HAP-1 (cell line): ENCODE results near the gene ERGIC1.

Source experiments
- DNase-seq, 2 experiments: peaks; one replicate each; pipeline ENCODE4 v3.0.0-alpha.2; 2016 to 2020; ENCODE audit warnings: low spot score in 2 of 2
- H3K27me3 ChIP-seq: fragments of 250-450 bp; sonication (Bioruptor Pico); 2 replicates; pipeline ENCODE4 v1.5.1; 2020; ENCODE audit warnings: low read depth, mild to moderate bottlenecking, moderate library complexity
- H3K36me3 ChIP-seq: fragments of 250-450 bp; sonication (Bioruptor Pico); replicated peaks from 2 replicates; pipeline ENCODE4 v1.5.1; 2020; ENCODE audit warnings: mild to moderate bottlenecking
- H3K4me1 ChIP-seq: fragments of 250-450 bp; sonication (Bioruptor Pico); 2 replicates; pipeline ENCODE4 v1.5.1; 2020; ENCODE audit warnings: mild to moderate bottlenecking
- H3K4me3 ChIP-seq: fragments of 250-450 bp; sonication (Bioruptor Pico); 2 replicates; pipeline ENCODE4 v1.5.1; 2020; ENCODE audit warnings: mild to moderate bottlenecking, moderate library complexity
- H3K9me3 ChIP-seq: fragments of 250-450 bp; sonication (Bioruptor Pico); 2 replicates; pipeline ENCODE4 v1.5.1; 2020; ENCODE audit warnings: mild to moderate bottlenecking, moderate library complexity
- in situ Hi-C: fragments of 300-500 bp; cut with MboI; formaldehyde crosslinking; loops from 3 replicates; pipeline ENCODE4 v1.14.3; 2020; ENCODE audit warnings: low sequenced_read_pairs, inconsistent platforms, mixed read lengths

The ERGIC1 gene

DNA sequence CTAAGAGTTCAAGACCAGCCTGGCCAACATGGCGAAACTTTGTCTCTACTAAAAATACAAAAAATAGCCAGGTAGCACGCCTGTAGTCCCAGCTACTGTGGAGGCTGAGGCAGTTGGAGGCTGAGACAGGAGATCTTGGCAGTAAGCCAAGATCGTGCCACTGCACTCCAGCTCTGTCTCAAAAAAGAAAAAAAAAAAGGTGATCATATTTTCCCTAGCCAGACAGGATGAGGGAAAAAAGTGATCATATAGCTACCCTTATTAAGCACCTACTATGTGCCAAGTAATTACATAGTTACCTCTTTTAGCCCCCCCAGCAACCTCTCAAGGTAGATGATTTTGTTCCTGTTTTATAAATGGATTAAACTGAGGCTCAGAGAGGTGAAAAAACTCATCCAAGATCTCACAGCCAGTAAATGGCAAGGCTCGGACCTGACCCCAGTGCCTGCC is 107.0 kb downstream of the ERGIC1 start:
- in situ Hi-C loops, result no loop called here
- Histone ChIP-seq H3K36me3 (peaks cover 8% of the 10 kb centered on the region; the same call in 1 of the 2 replicates), H3K4me1 (peaks cover 7% of the 10 kb centered on the region), H3K9me3 (no peaks in the 10 kb centered on the region), H3K4me3 (no peak overlapping the region), H3K27me3 (no peaks in the 10 kb centered on the region)
- DNase-seq, result no peak

- H3K9me3 ChIP-seq, result no peaks in the 10 kb centered on the region
- H3K4me3 ChIP-seq, result no peak overlapping the region
- no peaks in the 10 kb centered on the region for H3K36me3 ChIP-seq
- H3K27me3 ChIP-seq, result no peaks in the 10 kb centered on the region
- no peak for DNase-seq
- H3K4me1 ChIP-seq, result peaks cover 7% of the 10 kb centered on the region
- in situ Hi-C loops, result no loop called here
Measured at GRCh38 chr5:172942556-172942955, 108.5 kb downstream of the ERGIC1 start.

GRCh38 chr5:172943283-172943841 is 109.3 kb downstream of the ERGIC1 start:
- Histone ChIP-seq H3K27me3 (no peaks in the 10 kb centered on the region), H3K36me3 (no peaks in the 10 kb centered on the region), H3K4me3 (no peak overlapping the region), H3K9me3 (no peaks in the 10 kb centered on the region), H3K4me1 (peaks cover 7% of the 10 kb centered on the region)
- DNase-seq, result peak; percentile 21 to 40
- in situ Hi-C loops, result no loop called here

GRCh38 chr5:172943906-172944305 is 109.9 kb downstream of the ERGIC1 start:
- Histone ChIP-seq H3K4me1 (peaks cover 7% of the 10 kb centered on the region), H3K9me3 (no peaks in the 10 kb centered on the region), H3K4me3 (no peak overlapping the region), H3K27me3 (no peaks in the 10 kb centered on the region), H3K36me3 (no peaks in the 10 kb centered on the region)
- in situ Hi-C loops, result no loop called here
- DNase-seq, result no peak

DNA sequence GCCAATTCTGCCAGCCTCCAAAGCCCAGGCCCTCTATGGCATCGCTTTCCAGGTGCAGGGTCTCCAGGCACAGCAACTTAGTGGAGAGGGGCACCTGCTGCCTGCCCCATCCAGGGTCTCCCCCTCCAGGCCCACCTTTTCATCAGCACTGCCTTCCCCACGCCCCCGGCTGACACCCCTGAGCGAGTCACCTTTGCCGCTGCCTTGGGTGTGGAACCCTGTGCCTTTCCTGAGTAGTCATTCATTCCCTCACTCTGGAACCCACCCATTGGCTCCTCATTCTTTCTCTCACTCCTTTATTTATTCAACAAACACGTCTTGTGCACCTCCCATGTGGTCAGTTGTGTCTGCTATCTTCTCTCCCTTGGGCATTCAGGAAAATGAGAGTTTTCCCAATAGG is 110.7 kb downstream of the ERGIC1 start:
- H3K36me3 ChIP-seq, result no peaks in the 10 kb centered on the region
- in situ Hi-C loops, result no loop called here
- H3K27me3 ChIP-seq, result no peaks in the 10 kb centered on the region
- H3K9me3 ChIP-seq, result no peaks in the 10 kb centered on the region
- H3K4me3 ChIP-seq, result no peak overlapping the region
- DNase-seq, result no peak
- H3K4me1 ChIP-seq, result peaks cover 7% of the 10 kb centered on the region

GRCh38 chr5:172945151-172945550 is 111.1 kb downstream of the ERGIC1 start:
- H3K36me3 ChIP-seq, result no peaks in the 10 kb centered on the region

DNA sequence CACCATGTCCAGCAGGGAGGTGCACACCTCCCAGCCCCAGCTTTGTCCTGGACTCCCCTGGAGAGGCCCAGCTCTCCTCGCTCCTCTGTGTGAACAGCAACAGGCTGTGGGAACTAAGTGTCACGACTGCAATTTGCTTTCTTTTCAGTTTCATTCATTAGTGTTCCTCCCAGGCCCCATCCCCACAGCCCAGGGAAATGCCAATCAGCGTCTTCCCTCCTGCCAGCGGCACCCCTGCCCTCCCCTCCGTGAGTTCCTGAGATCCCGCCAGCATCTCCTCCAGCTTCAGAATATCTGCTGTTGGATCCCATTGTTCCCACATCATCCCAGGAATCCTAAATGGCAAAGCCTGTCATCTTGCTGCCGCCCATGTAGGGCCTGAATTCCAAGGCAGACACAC is 112.1 kb downstream of the ERGIC1 start:
- no peak for DNase-seq
- H3K9me3 ChIP-seq, result no peaks in the 10 kb centered on the region
- in situ Hi-C loops, result no loop called here
- H3K4me3 ChIP-seq, result no peak overlapping the region
- no peaks in the 10 kb centered on the region for H3K27me3 ChIP-seq
- peaks cover 7% of the 10 kb centered on the region for H3K4me1 ChIP-seq
- no peaks in the 10 kb centered on the region for H3K36me3 ChIP-seq

More at GRCh38 chr5:172945151-172945550, 111.1 kb downstream of the ERGIC1 start:
- Histone ChIP-seq H3K4me1 (peaks cover 7% of the 10 kb centered on the region), H3K27me3 (no peaks in the 10 kb centered on the region), H3K4me3 (no peak overlapping the region), H3K9me3 (no peaks in the 10 kb centered on the region)
- DNase-seq, result no peak
- in situ Hi-C loops, result no loop called here

- Histone ChIP-seq H3K4me3 (no peak overlapping the region), H3K4me1 (no peaks in the 10 kb centered on the region), H3K27me3 (no peaks in the 10 kb centered on the region), H3K9me3 (no peaks in the 10 kb centered on the region), H3K36me3 (no peaks in the 10 kb centered on the region)
- DNase-seq, result no peak
- in situ Hi-C loops, result no loop called here
Measured at GRCh38 chr5:172949426-172949825, 115.4 kb downstream of the ERGIC1 start.

GRCh38 chr5:172950176-172950965 is 116.3 kb downstream of the ERGIC1 start:
- H3K4me3 ChIP-seq, result no peak overlapping the region
- in situ Hi-C loops, result no loop called here
- DNase-seq, result no peak
- no peaks in the 10 kb centered on the region for H3K36me3 ChIP-seq
- no peaks in the 10 kb centered on the region for H3K27me3 ChIP-seq
- H3K9me3 ChIP-seq, result no peaks in the 10 kb centered on the region
- no peaks in the 10 kb centered on the region for H3K4me1 ChIP-seq

GRCh38 chr5:172951371-172952033 is 117.5 kb downstream of the ERGIC1 start:
- no peaks in the 10 kb centered on the region for H3K4me1 ChIP-seq
- in situ Hi-C loops, result no loop called here
- no peaks in the 10 kb centered on the region for H3K36me3 ChIP-seq
- no peaks in the 10 kb centered on the region; the same call in 1 of the 2 replicates for H3K27me3 ChIP-seq
- DNase-seq, result no peak
- no peaks in the 10 kb centered on the region for H3K9me3 ChIP-seq
- H3K4me3 ChIP-seq, result no peak overlapping the region

- DNase-seq, result no peak
Measured at GRCh38 chr5:172952034-172952511, 118.0 kb downstream of the ERGIC1 start.

DNA sequence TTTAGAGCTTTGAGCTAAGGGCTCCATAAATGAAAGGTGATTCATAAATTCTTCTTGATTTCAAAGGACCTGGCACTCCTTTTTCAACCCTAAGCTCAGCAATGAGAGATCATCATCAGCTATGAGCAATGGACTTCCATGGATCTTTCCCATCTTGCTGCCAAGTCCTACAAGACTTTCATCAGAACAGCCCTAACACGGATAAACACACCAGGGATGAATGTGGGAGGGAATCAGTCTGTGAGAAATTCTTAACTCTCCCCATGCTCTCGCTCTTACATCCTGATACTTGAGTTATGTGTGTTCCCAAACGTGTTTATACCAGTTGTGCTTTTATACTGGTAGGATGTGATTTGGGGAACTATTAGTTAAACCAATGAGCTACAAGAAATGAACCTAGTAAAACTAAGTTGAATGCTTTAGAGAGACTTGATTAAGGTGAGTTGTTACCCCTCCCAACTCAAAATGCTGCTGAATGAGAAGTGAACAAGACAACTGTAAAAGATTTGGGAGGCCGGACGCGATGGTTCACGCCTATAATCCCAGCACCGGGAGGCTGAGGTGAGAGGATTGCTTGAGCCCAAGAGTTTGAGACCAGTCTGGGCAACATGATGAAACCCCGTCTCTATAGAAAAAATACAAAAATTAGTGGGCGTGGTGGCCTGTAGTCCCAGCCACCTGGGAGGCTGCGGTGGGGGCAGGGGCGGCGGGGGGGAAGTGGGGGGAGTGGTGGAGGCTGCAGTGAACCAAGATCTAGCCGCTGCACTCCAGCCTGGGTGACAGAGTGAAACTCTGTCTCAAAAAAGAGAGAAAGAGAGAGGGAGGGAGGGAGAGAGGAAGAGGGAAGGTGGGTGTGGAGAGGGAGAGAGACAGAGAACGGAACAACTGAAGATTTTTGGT is 120.0 kb downstream of the ERGIC1 start:
- Histone ChIP-seq H3K27me3 (no peaks in the 10 kb centered on the region; the same call in 1 of the 2 replicates), H3K4me1 (no peaks in the 10 kb centered on the region), H3K9me3 (no peaks in the 10 kb centered on the region), H3K36me3 (no peaks in the 10 kb centered on the region), H3K4me3 (no peak overlapping the region)
- DNase-seq, result no peak
- in situ Hi-C loops, result no loop called here

More at GRCh38 chr5:172952034-172952511, 118.0 kb downstream of the ERGIC1 start:
- no peaks in the 10 kb centered on the region for H3K4me1 ChIP-seq
- in situ Hi-C loops, result no loop called here
- H3K36me3 ChIP-seq, result no peaks in the 10 kb centered on the region
- H3K4me3 ChIP-seq, result no peak overlapping the region
- H3K9me3 ChIP-seq, result no peaks in the 10 kb centered on the region
- no peaks in the 10 kb centered on the region; the same call in 1 of the 2 replicates for H3K27me3 ChIP-seq

- Histone ChIP-seq H3K4me3 (no peak overlapping the region), H3K36me3 (no peaks in the 10 kb centered on the region), H3K27me3 (no peaks in the 10 kb centered on the region; the same call in 1 of the 2 replicates), H3K9me3 (no peaks in the 10 kb centered on the region), H3K4me1 (no peaks in the 10 kb centered on the region)
- no peak for DNase-seq
- in situ Hi-C loops, result no loop called here
Measured at GRCh38 chr5:172954751-172955159, 120.7 kb downstream of the ERGIC1 start.
